Measurements from ENCODE around the gene MOCS1.
"Not testable (repeated sequence)": the region's sequence is repeated elsewhere in the genome, so short reads cannot be mapped to it uniquely, and the experiment has no call there.

Gene MOCS1

GRCh38 chr6:39934131-39934757, at the start of gene MOCS1:
Gene MOCS1 (minus strand): TSS chr6:39934462. CDS start chr6:39934417, 45 bp downstream.
- peak; percentile 82 for DNase-seq (ENCODE audit: low spot score)

GRCh38 chr6:39984051-39984450, 49.8 kb upstream of the MOCS1 start:
- DNase-seq (ENCODE audit: low spot score) = no peak

DNA sequence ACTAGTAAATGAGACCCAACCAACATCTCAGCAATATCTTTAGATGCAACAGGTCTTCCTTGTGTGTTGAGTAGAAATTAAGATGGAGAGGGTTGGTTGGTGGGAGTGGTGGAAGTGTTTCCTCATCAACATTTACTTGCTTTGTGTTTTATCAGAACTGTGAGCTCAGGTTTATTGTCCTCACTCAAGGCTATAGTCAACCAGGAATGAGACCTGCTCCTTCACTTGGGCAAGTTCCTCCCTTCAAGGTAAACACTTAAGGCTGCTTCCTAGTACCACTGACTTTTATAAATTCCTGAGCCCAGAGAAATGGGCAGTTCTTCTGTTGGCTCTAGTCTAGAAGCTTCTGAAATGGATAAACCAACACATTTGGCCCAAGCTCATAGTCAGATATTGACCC, 48.9 kb upstream of the MOCS1 start:
- DNase-seq (ENCODE audit: low spot score) = no peak

- DNase-seq (ENCODE audit: low spot score) = no peak
These were observed 48.5 kb upstream of the MOCS1 start for GRCh38 chr6:39982720-39983119.

DNA sequence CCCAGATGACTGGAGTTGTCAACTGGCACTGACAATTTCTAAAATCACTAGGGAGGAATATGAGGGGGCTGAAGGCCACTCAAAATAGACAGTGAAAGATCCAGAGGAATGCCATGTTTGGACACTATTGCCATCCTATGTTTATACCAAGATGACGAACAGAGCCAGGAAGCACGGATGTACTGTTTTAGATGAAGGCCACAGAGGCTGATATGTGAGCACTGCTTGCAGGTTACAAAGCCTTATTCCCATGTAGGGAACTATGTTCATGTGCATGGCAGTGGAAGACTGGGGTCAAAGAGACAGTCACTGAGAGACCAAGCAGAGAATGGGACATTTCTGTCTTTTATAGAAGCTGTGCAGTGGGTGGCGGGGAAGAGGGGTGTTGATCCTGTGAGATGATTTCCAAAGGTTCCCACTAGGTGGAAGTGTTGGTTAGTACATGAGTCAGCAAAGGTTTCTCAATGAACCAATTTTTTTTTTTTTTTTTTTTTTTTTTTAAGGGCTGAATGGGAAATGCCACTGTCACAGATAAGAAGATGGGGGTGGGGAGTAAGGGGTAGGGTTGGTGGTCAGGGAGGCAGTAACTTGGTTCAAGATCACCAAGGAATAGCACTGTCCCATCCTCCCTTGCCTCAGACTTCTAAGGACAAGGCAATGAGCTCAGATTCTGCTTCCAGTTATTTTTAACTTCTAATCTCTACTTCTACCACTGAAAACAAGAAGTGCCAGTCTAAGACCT, 46.7 kb upstream of the MOCS1 start:
- DNase-seq (ENCODE audit: low spot score) = peak; percentile 58

DNA sequence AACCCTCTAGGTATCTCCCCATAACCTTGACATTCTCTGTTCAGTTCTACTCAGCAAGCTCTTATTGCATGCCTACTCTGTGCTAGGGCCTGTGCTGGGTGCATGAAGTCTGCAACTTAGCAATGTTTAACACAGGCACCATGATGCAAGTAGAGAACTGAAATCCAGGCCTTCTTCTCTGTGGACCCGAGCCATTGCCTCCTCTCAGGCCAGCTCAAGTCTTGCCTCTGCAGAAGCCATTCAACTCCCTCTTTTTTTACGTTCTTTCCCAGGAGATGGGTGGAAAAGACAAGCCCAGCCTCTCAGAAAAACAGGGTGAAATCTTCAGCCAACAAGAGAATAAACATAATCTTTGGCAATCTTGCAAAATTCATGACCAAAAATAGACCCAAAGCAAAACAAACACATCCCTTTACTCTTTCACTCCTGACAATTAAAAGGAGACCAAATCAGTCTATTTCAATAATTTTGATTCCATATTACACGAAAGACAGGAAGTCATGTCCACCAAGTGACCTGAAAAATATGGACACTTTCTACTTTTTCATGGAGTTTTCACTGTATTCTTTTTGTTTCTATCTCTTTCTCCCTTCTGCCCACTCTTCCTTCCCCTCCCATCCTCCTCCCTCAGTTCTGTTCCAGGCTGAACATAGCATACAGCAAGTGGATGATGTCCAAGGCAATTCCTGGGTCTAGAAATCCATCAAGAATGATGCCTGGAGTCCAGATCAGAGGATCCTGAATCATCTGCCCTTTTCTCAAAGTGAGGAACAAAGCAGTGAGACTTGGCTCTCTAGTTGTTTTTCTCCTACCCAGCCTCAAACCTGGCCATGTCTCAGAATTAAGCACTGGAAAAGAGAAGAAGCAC, 45.4 kb upstream of the MOCS1 start:
- no peak for DNase-seq (ENCODE audit: low spot score)

GRCh38 chr6:39978240-39978639, 44.0 kb upstream of the MOCS1 start:
- DNase-seq (ENCODE audit: low spot score) = no peak

DNA sequence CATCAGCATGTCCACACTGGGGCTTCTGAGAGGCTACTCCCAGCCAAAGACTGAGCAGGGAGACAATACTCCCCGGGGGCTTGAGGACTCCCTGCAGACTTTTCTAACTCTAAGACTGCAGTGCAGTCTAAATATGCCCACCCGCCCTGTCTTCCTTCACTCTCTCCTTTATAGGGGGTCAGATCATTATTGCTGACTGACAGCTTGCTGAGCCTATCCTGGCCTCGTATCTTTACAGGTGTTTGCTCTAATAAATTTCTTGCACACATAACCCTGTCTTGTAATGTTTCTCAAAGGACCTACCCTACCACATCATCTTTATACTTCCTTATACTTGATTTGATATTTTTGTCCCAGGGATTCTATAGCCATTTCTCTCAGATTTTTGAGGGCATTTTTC, 39.4 kb upstream of the MOCS1 start:
- no peak for DNase-seq (ENCODE audit: low spot score)

- not testable (repeated sequence) for DNase-seq (ENCODE audit: low spot score)
These were observed 38.5 kb upstream of the MOCS1 start for GRCh38 chr6:39972717-39973116.

DNA sequence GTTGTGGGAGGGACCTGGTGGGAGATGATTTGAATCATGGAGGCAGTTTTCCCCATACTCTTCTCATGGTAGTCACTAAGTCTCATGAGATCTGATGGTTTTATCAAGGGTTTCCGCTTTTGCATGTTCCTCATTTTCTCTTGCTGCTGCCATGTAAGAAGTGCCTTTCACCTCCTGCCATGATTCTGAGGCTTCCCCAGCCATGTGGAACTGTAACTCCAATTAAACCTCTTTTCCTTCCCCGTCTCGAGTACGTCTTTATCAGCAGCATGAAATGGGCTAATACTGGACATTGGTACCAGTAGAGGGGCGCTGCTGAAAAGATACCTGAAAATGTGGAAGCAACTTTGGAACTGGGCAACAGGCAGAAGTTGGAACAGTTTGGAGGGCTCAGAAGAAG, 36.9 kb upstream of the MOCS1 start:
- DNase-seq (ENCODE audit: low spot score) = not testable (repeated sequence)

DNA sequence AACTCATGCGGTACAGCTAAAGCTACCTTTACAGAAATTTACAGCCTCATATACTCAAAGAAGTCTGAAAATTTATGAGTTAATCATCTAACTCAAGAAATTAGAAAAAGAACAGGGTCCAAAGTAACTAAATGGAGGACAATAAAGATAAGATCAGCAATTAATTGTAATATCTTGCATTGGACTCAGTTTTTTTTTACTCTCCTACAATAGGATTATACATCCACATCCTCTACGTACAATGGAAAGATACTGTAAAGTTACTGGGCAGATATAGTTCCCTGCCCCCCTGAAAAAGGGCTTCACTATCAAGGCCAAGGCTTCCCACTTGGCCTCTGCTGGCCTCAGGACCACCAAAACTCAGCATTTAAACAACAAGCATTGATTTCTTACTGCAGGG, 31.5 kb upstream of the MOCS1 start:
- DNase-seq (ENCODE audit: low spot score) = no peak

- DNase-seq (ENCODE audit: low spot score) = no peak
These were observed 30.3 kb upstream of the MOCS1 start for GRCh38 chr6:39964530-39964929.

GRCh38 chr6:39964094-39964493, 29.8 kb upstream of the MOCS1 start:
- DNase-seq (ENCODE audit: low spot score) = no peak

DNA sequence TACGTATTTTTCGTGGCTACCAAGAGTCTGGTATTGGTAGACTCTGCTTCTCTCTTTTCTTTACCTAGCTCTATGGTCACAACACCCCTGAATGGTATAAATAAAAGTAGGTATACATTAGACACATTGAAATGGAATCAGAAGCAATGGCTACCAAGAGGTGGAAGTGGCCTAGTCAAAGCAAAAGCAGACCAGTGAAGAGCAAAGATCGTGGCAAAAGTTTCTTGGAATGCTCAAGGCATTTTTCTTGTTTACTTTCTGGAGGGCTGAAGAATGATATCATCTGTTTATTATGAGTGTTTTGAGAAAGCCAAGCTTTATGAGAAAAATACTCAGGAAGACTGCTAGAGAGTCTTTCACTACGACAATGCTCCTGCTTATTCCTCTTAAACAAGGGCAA, 28.6 kb upstream of the MOCS1 start:
- DNase-seq (ENCODE audit: low spot score) = no peak

- DNase-seq (ENCODE audit: low spot score) = no peak
These were observed 26.9 kb upstream of the MOCS1 start for GRCh38 chr6:39961178-39961577.

DNA sequence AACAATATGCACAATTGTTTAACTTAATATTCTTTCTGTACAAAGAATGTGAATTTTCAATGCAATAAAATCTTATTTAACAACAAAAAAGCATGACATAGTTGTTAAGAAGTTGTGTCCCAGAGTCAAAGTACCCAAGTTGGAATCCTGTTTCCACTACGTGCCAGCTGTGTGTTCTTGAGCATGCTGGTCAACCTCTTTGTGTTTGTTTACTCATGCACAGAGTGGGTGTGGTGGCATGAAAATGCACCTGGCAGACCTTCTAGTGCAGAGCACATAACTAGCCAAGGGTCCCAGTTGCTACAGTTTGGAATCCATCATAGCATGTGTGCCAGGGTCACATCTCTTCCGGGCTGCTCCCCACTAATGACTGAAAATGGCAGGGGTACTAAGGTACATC, 24.7 kb upstream of the MOCS1 start:
- no peak for DNase-seq (ENCODE audit: low spot score)

GRCh38 chr6:39956936-39957335, 22.7 kb upstream of the MOCS1 start:
- DNase-seq (ENCODE audit: low spot score) = no peak

- no peak for DNase-seq (ENCODE audit: low spot score)
These were observed 18.9 kb upstream of the MOCS1 start for GRCh38 chr6:39953076-39953618.

DNA sequence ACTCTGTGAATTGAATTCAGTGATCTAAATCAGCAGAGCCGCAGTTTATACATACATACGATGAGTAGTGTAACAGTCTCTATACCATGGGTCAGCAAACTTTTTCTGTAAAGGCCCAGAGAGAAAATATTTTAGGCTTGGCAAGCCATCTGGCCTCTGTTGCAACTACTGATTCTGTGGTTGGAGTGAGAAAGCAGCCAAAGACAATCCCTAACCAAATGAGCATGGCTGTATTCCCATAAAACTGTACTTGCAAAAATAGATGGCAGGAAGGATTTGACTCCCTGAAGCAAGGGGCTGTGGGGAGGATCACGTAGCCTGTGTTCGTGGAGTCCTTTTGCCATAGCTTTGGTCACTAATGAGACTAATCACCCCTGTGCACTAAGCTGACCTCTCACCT, 17.9 kb upstream of the MOCS1 start:
- no peak for DNase-seq (ENCODE audit: low spot score)

DNA sequence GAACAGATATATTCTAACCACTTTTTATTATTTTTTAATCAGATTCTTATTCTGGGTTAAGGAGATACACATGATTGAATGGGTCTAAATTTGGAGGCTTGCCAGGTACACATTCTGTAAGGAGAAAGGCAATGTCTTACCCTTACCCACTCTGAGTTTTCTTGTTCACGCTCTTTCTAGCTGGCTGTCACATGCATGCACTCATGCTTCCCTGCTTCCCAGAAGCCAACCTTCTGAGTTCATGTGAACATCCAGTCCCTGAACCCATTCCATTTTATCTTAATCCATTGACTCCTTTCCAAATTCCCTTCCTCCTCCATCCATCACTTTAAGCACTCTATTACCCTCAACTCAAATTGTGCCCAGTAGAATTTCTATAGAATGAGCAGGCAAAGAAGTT, 17.5 kb upstream of the MOCS1 start:
- no peak for DNase-seq (ENCODE audit: low spot score)

DNA sequence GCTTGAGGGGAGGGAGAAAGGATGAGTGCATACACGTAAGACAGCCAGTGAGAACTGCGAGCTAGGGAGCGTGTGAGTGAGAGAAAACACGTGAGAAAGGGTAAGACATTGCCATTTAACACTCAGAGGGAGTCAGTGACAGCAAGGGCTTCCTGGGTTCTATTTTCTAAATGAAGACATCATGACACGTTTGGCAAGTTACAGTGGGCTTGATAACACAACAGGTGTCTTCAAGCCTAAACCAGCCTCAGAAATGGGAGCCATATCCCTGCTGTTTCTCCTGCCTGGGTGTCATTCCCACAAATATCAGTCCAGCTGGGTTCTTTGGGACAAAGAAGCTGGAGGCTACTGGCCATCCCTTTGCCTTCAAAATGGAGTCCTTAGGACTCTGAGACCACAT, 16.9 kb upstream of the MOCS1 start:
- DNase-seq (ENCODE audit: low spot score) = no peak

DNA sequence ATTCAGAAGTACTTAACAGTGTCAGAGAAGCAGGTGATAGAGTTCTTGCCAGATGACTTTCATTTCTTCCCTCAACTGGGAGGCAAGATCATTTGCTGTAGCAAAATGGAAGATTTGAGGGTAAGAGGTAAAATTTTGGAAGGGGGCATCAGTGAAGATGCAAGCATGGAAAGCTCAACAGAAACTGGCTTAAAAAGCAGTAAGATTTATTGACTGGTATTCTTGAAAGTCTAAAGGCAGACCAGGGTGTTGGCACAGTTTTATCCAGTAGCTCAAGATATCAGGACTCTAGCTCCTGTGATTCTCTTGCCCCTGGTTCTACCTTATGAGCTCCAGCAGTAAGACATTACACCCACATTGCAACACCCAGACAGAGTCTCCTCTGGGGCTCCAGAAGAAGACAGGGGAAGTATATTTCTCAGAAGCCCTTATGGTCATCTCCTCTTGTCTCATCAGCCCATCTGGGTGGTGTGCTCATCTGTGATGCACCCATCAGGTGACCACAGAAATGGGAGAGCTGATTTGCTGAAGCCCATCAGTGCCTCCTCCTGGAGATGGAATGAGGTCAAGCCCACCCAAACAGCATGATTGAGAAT, 16.0 kb upstream of the MOCS1 start:
- no peak for DNase-seq (ENCODE audit: low spot score)
